Fibroblast of skin of left biceps (primary cell): ENCODE measurements around the gene RBCK1.
"Not testable (repeated sequence)": the region's sequence is repeated elsewhere in the genome, so short reads cannot be mapped to it uniquely, and the experiment has no call there.

Experiments used
- DNase-seq, 2 experiments: peaks; one replicate each; pipeline ENCODE4 v3.0.0-alpha.2; 2013; ENCODE audit warnings: low read depth in 2 of 2

RBCK1 gene

GRCh38 chr20:472889-473292 lies 64.8 kb downstream of the RBCK1 start:
- DNase-seq: no peak

GRCh38 chr20:474581-474980 lies 66.5 kb downstream of the RBCK1 start:
- DNase-seq: no peak

- no peak for DNase-seq
Observed at GRCh38 chr20:475463-476357, 67.6 kb downstream of the RBCK1 start.

GRCh38 chr20:476561-477249 lies 68.6 kb downstream of the RBCK1 start:
- DNase-seq: not testable (repeated sequence)

- peak; percentile 71 to 78 for DNase-seq
Observed at GRCh38 chr20:478010-478948, 70.2 kb downstream of the RBCK1 start.

- peak; percentile 38 to 45 for DNase-seq
Observed at GRCh38 chr20:478949-479429, 70.9 kb downstream of the RBCK1 start.

- no peak for DNase-seq
Observed at GRCh38 chr20:479487-479886, 71.4 kb downstream of the RBCK1 start.

- no peak for DNase-seq
Observed at GRCh38 chr20:480044-480443, 71.9 kb downstream of the RBCK1 start.

GRCh38 chr20:481167-481566 lies 73.1 kb downstream of the RBCK1 start:
- no peak for DNase-seq
